HG03378 (cell line): ENCODE results near the gene CKM.
"Not testable (repeated sequence)": the region's sequence is repeated elsewhere in the genome, so short reads cannot be mapped to it uniquely, and the experiment has no call there.

Experiments used
- ATAC-seq: cut with Tn5 transposase; IDR thresholded peaks from one replicate; pipeline ENCODE4 v1.9.1; 2021; ENCODE audit warnings: mild to moderate bottlenecking, moderate library complexity; ENCODE audit not compliant: unreplicated experiment

The CKM gene

GRCh38 chr19:45321848-45322247 is 827 bp downstream of the CKM start:
- no peak for ATAC-seq

DNA sequence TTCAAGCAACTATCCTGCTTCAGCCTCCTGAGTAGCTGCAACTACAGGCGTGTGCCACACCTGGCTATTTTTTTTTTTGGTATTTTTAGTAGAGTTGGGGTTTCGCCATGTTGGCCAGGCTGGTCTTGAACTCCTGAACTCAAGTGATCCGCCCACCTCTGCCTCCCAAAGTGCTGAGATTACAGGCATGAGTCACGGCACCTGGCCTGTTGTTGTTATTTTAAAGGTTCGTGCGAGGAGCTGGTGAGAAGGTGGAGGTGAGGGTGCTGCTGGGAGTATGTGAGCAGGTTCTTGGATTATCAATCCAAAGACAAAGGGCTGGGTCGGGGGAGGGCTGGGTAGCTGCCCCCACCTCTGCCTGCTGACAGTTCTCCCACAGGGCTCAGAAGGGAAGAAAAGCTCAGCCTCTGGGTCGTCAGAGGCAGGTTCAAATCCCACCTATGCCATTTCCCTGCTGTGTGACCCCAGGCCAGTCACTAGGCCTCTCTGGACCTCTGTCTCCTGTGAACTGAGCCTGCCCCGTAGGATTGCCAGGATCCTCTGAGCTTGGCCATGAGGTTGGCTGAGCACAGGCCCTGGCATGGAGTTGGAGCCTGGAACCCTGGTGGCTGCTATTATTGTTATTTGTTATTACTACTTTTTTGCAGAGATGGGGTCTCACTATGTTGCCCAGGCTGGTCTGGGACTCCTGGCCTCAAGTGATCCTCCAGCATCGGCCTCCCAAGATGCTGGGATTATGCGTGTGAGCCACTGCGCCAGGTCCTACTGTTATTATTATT is 1.5 kb downstream of the CKM start:
- ATAC-seq, result no peak

DNA sequence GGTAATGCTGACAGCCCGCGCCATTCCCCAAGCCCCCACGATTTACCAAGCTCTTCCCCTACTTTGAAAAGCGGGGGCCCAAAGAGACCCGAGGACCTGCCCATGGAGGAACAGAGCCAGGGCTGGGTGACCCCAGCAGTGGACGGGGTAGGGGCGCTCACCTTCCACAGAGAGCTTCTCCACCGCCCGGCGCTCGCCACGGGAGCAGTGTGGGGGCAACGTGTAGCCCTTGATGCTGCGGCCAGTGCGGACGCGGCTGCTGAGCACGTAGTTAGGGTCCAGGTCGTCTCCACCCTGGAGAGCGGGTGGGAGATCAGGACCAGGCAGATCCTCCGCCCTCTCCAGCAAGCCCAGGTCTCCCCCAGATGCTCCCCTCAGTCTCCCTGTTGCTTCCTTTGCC is 7.4 kb downstream of the CKM start:
- no peak for ATAC-seq

GRCh38 chr19:45314708-45315245 is 7.9 kb downstream of the CKM start:
- no peak for ATAC-seq

- ATAC-seq, result not testable (repeated sequence)
These were observed 10.4 kb downstream of the CKM start for GRCh38 chr19:45312285-45312684.

DNA sequence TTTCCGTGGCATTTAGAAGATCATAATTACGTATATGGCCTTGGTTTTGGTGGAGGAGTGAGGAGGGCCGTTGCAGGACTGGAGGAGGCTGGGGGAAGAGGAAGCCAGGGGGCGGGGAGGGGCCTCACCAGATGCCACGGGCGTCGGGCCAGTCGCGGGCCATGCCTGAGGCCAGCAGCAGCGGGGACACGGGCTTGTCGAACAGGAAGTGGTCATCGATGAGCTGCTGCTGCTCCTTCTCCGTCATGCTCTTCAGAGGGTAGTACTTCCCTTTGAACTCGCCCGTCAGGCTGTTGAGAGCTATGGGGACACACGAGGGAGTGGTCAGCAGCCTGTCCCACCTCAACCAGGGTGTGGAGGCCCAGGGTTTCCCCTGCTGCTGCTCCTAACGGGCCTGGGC is 11.1 kb downstream of the CKM start:
- ATAC-seq, result no peak

- ATAC-seq, result not testable (repeated sequence)
These were observed 13.4 kb downstream of the CKM start for GRCh38 chr19:45309322-45309721.

DNA sequence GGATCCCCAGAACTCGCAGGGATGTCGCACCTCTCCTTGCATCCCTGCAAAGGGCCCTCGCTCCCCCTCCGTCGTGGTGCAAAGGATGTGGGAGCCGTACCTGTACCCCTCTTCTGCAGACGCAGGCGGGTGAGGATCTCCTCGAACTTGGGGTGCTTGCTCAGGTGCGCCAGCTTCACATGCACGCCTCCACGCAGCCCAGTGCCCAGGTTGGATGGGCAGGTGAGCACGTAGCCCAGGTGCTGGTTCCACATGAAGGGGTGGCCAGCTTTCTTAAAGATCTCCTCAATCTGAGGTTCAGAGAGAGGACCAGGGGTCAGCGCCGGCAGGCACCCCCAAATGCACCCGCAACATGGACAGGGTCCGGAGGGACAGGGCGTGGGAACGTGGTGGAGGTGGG is 15.3 kb downstream of the CKM start:
- no peak for ATAC-seq

DNA sequence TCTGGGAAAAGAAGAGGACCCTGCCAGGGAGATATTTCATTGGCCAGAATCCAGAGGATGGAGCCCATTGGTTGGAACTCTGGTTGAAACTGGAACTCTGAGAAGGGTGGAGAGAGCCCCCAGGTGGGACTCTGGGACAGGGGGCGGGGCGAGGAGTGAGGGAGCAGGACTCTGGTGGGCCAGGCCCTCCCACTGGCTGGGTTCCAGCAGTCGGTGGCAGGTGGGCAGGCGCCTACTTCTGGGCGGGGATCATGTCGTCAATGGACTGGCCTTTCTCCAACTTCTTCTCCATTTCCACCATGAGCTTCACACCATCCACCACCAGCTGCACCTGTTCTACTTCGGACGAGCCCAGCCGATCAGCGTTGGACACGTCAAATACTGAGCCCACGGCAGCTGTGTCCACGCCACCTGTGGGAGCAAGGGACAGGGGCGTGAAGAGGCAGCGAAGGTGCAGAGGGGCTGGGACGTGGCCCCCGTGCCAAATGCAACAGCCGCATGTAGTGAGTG is 16.1 kb downstream of the CKM start:
- ATAC-seq, result no peak

GRCh38 chr19:45306040-45306439 is 16.6 kb downstream of the CKM start:
- no peak for ATAC-seq

GRCh38 chr19:45305421-45305820 is 17.3 kb downstream of the CKM start:
- ATAC-seq, result no peak

GRCh38 chr19:45305007-45305406 is 17.7 kb downstream of the CKM start:
- no peak for ATAC-seq

DNA sequence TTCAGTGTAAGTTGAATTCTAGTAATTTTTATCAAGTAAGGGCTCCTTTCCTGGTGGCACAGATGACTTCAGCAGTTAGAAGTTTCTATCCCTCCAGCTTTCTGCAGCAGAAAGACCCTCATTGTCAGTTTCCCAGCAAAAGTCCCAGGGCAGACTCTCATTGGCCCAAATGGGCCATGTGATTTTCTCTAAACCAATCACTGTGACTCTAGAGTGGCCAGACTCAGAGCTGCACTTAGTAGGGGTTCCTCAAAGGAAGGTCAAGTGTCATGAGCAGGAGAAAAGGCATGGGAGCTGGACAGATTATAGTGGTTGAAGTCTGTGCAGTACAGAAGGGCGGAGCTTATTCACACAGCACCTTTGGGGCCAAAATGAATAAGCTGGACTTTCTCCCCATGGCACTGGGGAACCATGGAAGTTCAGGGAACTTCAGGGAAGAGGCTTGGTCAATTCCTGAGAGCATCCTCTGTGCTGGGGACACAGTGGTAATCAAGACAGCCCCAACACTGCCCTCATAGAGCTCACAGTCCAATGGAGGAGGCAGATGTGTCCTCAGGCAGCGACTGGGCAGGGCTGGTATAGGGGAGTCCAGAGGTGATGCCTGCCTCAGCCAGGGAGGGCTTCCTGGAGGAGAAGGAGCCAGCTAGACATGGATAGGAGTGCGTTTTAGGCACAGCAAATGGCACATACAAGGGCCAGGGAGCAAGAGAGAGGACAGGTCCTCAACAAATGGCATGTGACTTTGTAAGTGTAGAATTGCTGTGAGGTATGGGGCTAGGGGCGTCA is 18.3 kb downstream of the CKM start:
- no peak for ATAC-seq

GRCh38 chr19:45303269-45304060 is 19.2 kb downstream of the CKM start:
- ATAC-seq, result no peak

DNA sequence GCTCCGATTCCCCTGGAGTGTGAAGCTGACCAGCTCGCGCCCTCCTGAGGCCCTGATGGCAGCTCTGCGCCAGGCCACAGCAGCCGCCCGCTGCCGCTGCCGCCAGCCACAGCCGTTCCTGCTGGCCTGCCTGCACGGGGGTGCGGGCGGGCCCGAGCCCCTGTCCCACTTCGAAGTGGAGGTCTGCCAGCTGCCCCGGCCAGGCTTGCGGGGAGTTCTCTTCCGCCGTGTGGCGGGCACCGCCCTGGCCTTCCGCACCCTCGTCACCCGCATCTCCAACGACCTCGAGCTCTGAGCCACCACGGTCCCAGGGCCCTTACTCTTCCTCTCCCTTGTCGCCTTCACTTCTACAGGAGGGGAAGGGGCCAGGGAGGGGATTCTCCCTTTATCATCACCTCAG is 20.3 kb downstream of the CKM start:
- no peak for ATAC-seq

GRCh38 chr19:45299719-45300118 is 23.0 kb downstream of the CKM start:
- no peak for ATAC-seq

- no peak for ATAC-seq
These were observed 24.4 kb downstream of the CKM start for GRCh38 chr19:45298264-45298663.

GRCh38 chr19:45297674-45298073 is 25.0 kb downstream of the CKM start:
- ATAC-seq, result no peak

DNA sequence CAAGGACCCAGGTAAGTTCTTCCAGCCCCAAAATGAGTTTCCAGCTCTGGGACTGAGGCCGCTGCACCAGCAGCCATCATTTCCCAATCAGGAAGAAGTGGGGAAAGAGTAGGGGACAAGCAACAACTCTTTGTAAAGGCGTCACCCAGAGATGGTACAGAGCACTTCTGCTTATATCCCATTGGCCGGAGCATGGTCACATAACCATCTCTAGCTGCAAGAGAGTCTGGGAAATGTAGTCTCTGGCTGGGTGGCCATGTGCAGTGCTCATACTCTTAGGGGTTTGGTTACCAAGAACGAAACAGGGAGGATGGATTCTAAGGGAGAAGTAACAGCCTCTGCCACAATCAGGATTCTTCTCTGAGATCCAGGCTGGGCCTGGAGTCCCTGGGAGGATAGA is 26.3 kb downstream of the CKM start:
- no peak for ATAC-seq

DNA sequence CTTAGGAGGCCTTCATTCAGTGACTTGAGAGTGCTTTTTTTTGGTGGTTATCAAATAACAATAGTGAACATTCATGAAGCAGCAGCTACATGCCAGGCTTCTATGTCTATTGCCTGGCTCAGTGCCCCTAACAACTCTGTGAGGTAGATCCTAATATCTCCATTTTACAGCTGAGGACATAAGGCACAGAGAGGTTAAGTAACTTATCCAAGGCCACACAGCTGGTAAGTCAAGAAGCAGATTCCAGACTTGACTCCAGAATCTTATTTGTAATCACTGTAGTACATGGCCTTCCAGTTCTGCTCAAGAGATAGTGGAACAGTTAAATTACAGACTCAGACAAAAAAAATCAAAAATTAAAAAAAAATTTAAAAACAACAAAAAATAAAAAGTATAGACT is 26.8 kb downstream of the CKM start:
- no peak for ATAC-seq
